Ecto neural progenitor cell (in vitro differentiated cells): ENCODE data around the gene DUSP14.
"Not testable (repeated sequence)": the region's sequence is repeated elsewhere in the genome, so short reads cannot be mapped to it uniquely, and the experiment has no call there.

ENCODE experiments used
- DNase-seq: peaks from one replicate; pipeline ENCODE4 v3.0.0-alpha.2; 2018; ENCODE audit warnings: low spot score

DUSP14 gene

GRCh38 chr17:37483311-37484039, 6.2 kb upstream of the DUSP14 start:
- no peak for DNase-seq

GRCh38 chr17:37485938-37486570, 3.6 kb upstream of the DUSP14 start:
- DNase-seq = no peak

GRCh38 chr17:37488009-37488604, 1.6 kb upstream of the DUSP14 start:
- DNase-seq = no peak

- DNase-seq = peak; percentile 69
Measured at GRCh38 chr17:37488607-37489196, 989 bp upstream of the DUSP14 start.

GRCh38 chr17:37490022-37490587, 414 bp downstream of the DUSP14 start:
- no peak for DNase-seq

- DNase-seq = no peak
Measured at GRCh38 chr17:37490638-37491614, 1.2 kb downstream of the DUSP14 start.

- no peak for DNase-seq
Measured at GRCh38 chr17:37492167-37492566, 2.5 kb downstream of the DUSP14 start.

GRCh38 chr17:37493249-37494027, 3.7 kb downstream of the DUSP14 start:
- DNase-seq = no peak

- DNase-seq = no peak
Measured at GRCh38 chr17:37494401-37494831, 4.7 kb downstream of the DUSP14 start.

- no peak for DNase-seq
Measured at GRCh38 chr17:37494971-37495370, 5.3 kb downstream of the DUSP14 start.

- no peak for DNase-seq
Measured at GRCh38 chr17:37500378-37500777, 10.7 kb downstream of the DUSP14 start.

GRCh38 chr17:37502009-37502936, 12.6 kb downstream of the DUSP14 start:
- DNase-seq = no peak

- DNase-seq = no peak
Measured at GRCh38 chr17:37503148-37503547, 13.5 kb downstream of the DUSP14 start.

GRCh38 chr17:37505333-37505732, 15.6 kb downstream of the DUSP14 start:
- no peak for DNase-seq

GRCh38 chr17:37506678-37507077, 17.0 kb downstream of the DUSP14 start:
- peak; percentile 80 for DNase-seq

- DNase-seq = no peak
Measured at GRCh38 chr17:37507111-37507510, 17.4 kb downstream of the DUSP14 start.

- no peak for DNase-seq
Measured at GRCh38 chr17:37510056-37510455, 20.4 kb downstream of the DUSP14 start.

- DNase-seq = not testable (repeated sequence)
Measured at GRCh38 chr17:37511642-37512041, 22.0 kb downstream of the DUSP14 start.

- DNase-seq = no peak
Measured at GRCh38 chr17:37512442-37513068, 22.9 kb downstream of the DUSP14 start.
